ENCODE measurements around the gene POM121. TPM values are rescaled to one million over a fixed set of nuclear protein-coding genes. Genes with fewer than 3 reads are reported as not detected.
"Not testable (repeated sequence)": the region's sequence is repeated elsewhere in the genome, so short reads cannot be mapped to it uniquely, and the experiment has no call there.

Gene POM121
- total RNA-seq, 1 experiment from 2014 or later = 56.6 TPM

DNA sequence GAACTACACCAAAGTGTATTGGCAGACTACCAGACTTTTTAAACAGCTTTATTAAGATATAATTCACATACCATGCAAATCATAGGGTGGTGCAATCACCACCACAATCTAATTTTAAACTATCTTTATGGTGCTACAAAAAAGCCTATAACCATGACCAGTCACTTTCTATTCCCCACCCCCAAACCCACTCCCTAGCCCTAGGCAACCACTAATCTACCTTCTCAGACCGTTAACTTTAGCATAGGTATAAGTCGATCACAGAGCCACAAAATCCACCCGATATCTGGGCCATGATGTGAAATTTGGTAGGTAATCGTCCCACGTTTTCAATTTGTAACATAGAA is 536 bp upstream of the POM121 start:
- POLR2A ChIA-PET (ENCODE audit: low non-redundant PET) = no interaction called here
- TSS peak; percentile 98 for BruUV-seq (replicated peaks)
- peaks cover 28% of the 10 kb centered on the region for H3K36me3 ChIP-seq (ENCODE audit: insufficient read depth, low read length, poor library complexity, severe bottlenecking)
- intact Hi-C loops (cut with micrococcal nuclease; ENCODE audit: unreplicated experiment) = loop anchor here (2.0 kb wide), 1 partner anchor 96 kb away; the partner anchor contains the start of gene TYW1B
- DNase-seq (ENCODE audit: low spot score) = no peak
- TF ChIP-seq, protein P1, sequence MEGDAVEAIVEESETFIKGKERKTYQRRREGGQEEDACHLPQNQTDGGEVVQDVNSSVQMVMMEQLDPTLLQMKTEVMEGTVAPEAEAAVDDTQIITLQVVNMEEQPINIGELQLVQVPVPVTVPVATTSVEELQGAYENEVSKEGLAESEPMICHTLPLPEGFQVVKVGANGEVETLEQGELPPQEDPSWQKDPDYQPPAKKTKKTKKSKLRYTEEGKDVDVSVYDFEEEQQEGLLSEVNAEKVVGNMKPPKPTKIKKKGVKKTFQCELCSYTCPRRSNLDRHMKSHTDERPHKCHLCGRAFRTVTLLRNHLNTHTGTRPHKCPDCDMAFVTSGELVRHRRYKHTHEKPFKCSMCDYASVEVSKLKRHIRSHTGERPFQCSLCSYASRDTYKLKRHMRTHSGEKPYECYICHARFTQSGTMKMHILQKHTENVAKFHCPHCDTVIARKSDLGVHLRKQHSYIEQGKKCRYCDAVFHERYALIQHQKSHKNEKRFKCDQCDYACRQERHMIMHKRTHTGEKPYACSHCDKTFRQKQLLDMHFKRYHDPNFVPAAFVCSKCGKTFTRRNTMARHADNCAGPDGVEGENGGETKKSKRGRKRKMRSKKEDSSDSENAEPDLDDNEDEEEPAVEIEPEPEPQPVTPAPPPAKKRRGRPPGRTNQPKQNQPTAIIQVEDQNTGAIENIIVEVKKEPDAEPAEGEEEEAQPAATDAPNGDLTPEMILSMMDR (conservative IDR thresholded peaks at IDR 0.05; ENCODE audit: low read depth, low read length) = no peak
- no peak for TF ChIP-seq EZH2 (IDR thresholded peaks at IDR 0.05; ENCODE audit: borderline replicate concordance, low read depth, low read length, poor library complexity, severe bottlenecking)
- no peaks in the 10 kb centered on the region for H3K27me3 ChIP-seq (replicated peaks; ENCODE audit: insufficient read depth, low read depth, low read length, poor library complexity)
- CTCF ChIA-PET = no interaction called here
- H3K9me3 ChIP-seq (ENCODE audit: low read depth, low read length, poor library complexity, severe bottlenecking) = no peaks in the 10 kb centered on the region
- H3K4me1 ChIP-seq (ENCODE audit: insufficient read depth, low read length, poor library complexity, severe bottlenecking) = peaks cover 4% of the 10 kb centered on the region
- H3K27ac ChIP-seq (ENCODE audit: low read depth, low read length, poor library complexity, severe bottlenecking) = peak overlapping the region; percentile 93
- peak overlapping the region; percentile 82 for H3K4me3 ChIP-seq (ENCODE audit: low read depth, low read length, poor library complexity, severe bottlenecking)

DNA sequence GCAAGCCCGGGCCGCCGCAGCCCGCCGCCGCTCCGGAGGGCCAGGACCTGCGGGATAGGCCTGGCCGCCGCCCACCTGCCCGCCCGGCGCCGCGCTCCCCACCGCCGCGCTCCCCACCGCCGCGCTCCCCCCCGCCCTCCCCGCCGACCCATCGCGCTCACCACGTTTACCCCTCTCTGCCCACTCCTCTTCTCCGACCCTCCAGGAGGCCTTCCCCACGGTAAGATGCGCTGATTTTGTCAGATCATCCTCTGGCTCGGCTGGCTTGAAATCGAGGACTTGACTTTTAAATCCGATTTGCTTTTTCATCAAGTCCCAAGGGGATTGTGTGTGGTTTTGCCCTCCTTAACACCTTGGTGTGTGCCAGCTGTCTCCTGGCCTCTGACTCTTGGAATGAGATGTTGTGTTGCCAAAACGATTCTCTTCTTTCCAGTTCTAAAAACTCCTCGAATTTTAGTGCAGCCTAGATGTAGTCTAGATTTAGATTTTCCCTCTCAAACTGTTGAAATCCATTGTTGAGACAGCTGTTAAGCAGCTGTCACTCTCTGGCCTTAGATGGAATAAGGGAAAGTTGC is 738 bp downstream of the POM121 start:
- BruUV-seq (replicated peaks) = no TSS peak
- H3K36me3 ChIP-seq (ENCODE audit: insufficient read depth, low read length, poor library complexity, severe bottlenecking) = peaks cover 41% of the 10 kb centered on the region
- peaks cover 4% of the 10 kb centered on the region for H3K4me1 ChIP-seq (ENCODE audit: insufficient read depth, low read length, poor library complexity, severe bottlenecking)
- no peaks in the 10 kb centered on the region for H3K9me3 ChIP-seq (ENCODE audit: low read depth, low read length, poor library complexity, severe bottlenecking)
- H3K27ac ChIP-seq (ENCODE audit: low read depth, low read length, poor library complexity, severe bottlenecking) = peak overlapping the region; percentile 93
- peak overlapping the region; percentile 82 for H3K4me3 ChIP-seq (ENCODE audit: low read depth, low read length, poor library complexity, severe bottlenecking)
- ChIA-PET POLR2A (ENCODE audit: low non-redundant PET) (no interaction called here), CTCF (no interaction called here)
- H3K27me3 ChIP-seq (replicated peaks; ENCODE audit: insufficient read depth, low read depth, low read length, poor library complexity) = no peaks in the 10 kb centered on the region
- TF ChIP-seq EZH2 (IDR thresholded peaks at IDR 0.05; ENCODE audit: borderline replicate concordance, low read depth, low read length, poor library complexity, severe bottlenecking) = no peak
- TF ChIP-seq, protein P1 (conservative IDR thresholded peaks at IDR 0.05; ENCODE audit: low read depth, low read length) = no peak
- DNase-seq (ENCODE audit: low spot score) = peak; percentile 21
- intact Hi-C loops (cut with micrococcal nuclease; ENCODE audit: unreplicated experiment) = loop anchor here (2.0 kb wide), 1 partner anchor 97 kb away; the partner anchor contains the start of gene TYW1B

DNA sequence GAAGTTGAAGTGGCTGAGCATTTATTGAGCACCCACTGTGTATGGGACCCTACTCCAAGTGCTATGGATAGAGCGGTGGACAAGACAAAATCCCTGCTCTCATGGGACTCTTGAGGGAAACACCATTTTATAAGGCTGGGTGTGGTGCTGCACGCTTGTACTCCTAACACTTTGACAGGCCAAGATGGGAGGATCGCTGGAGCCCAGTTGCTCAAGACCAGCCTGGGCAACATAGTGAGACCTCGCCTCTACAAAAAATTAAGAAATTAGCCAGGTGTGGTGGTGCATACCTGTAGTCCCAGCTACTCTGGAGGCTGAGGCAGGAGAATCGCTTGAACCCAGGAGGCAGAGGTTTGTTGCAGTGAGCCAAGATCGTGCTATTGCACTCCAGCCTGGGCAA is 2.9 kb downstream of the POM121 start:
- H3K27ac ChIP-seq (ENCODE audit: low read depth, low read length, poor library complexity, severe bottlenecking); H3K27me3 ChIP-seq (replicated peaks; ENCODE audit: insufficient read depth, low read depth, low read length, poor library complexity); CTCF ChIA-PET; H3K9me3 ChIP-seq (ENCODE audit: low read depth, low read length, poor library complexity, severe bottlenecking); intact Hi-C loops (cut with micrococcal nuclease; ENCODE audit: unreplicated experiment); H3K4me1 ChIP-seq (ENCODE audit: insufficient read depth, low read length, poor library complexity, severe bottlenecking); POLR2A ChIA-PET (ENCODE audit: low non-redundant PET); H3K4me3 ChIP-seq (ENCODE audit: low read depth, low read length, poor library complexity, severe bottlenecking); BruUV-seq (replicated peaks); DNase-seq (ENCODE audit: low spot score): not testable (repeated sequence)
- peaks cover 51% of the 10 kb centered on the region for H3K36me3 ChIP-seq (ENCODE audit: insufficient read depth, low read length, poor library complexity, severe bottlenecking)

DNA sequence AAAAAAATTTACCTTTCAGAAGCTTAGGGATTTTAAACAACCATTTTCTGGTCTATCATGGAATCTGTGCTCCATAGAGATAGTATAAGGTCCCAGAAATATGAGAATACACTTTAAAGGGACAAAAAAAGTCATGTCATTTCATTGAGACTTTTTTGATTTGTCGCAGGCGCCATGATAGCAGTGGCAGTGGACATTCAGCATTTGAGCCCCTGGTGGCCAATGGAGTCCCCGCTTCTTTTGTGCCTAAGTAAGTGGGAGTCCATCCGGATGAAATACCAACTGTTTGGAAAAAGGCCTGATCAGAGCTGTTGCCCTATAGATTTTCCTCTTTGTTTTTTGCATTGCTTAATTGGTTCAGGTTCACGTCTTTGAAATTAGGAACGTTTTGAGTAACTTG is 3.3 kb downstream of the POM121 start:
- BruUV-seq (replicated peaks); H3K4me1 ChIP-seq (ENCODE audit: insufficient read depth, low read length, poor library complexity, severe bottlenecking); POLR2A ChIA-PET (ENCODE audit: low non-redundant PET); DNase-seq (ENCODE audit: low spot score); H3K4me3 ChIP-seq (ENCODE audit: low read depth, low read length, poor library complexity, severe bottlenecking); intact Hi-C loops (cut with micrococcal nuclease; ENCODE audit: unreplicated experiment); H3K27me3 ChIP-seq (replicated peaks; ENCODE audit: insufficient read depth, low read depth, low read length, poor library complexity); H3K9me3 ChIP-seq (ENCODE audit: low read depth, low read length, poor library complexity, severe bottlenecking); CTCF ChIA-PET; H3K27ac ChIP-seq (ENCODE audit: low read depth, low read length, poor library complexity, severe bottlenecking): not testable (repeated sequence)
- H3K36me3 ChIP-seq (ENCODE audit: insufficient read depth, low read length, poor library complexity, severe bottlenecking) = peaks cover 51% of the 10 kb centered on the region

DNA sequence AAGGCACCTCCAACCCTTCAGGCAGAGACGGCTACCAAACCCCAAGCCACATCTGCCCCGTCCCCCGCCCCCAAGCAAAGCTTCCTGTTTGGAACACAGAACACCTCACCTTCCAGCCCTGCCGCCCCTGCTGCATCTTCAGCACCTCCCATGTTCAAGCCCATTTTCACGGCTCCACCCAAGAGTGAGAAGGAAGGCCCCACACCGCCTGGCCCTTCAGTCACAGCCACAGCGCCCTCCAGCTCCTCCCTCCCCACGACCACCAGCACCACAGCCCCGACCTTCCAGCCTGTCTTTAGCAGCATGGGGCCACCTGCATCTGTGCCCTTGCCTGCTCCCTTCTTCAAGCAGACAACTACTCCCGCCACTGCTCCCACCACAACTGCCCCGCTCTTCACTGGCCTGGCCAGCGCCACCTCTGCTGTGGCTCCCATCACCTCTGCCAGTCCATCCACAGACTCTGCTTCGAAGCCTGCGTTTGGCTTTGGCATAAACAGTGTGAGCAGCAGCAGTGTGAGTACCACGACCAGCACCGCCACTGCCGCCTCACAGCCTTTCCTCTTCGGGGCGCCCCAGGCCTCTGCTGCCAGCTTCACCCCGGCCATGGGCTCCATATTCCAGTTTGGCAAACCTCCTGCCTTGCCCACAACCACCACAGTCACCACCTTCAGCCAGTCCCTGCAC is 17.3 kb downstream of the POM121 start:
- H3K9me3 ChIP-seq (ENCODE audit: low read depth, low read length, poor library complexity, severe bottlenecking); CTCF ChIA-PET; H3K4me3 ChIP-seq (ENCODE audit: low read depth, low read length, poor library complexity, severe bottlenecking); DNase-seq (ENCODE audit: low spot score); H3K4me1 ChIP-seq (ENCODE audit: insufficient read depth, low read length, poor library complexity, severe bottlenecking); H3K27ac ChIP-seq (ENCODE audit: low read depth, low read length, poor library complexity, severe bottlenecking); intact Hi-C loops (cut with micrococcal nuclease; ENCODE audit: unreplicated experiment); H3K27me3 ChIP-seq (replicated peaks; ENCODE audit: insufficient read depth, low read depth, low read length, poor library complexity); BruUV-seq (replicated peaks); POLR2A ChIA-PET (ENCODE audit: low non-redundant PET): not testable (repeated sequence)
- H3K36me3 ChIP-seq (ENCODE audit: insufficient read depth, low read length, poor library complexity, severe bottlenecking) = peaks cover 11% of the 10 kb centered on the region

DNA sequence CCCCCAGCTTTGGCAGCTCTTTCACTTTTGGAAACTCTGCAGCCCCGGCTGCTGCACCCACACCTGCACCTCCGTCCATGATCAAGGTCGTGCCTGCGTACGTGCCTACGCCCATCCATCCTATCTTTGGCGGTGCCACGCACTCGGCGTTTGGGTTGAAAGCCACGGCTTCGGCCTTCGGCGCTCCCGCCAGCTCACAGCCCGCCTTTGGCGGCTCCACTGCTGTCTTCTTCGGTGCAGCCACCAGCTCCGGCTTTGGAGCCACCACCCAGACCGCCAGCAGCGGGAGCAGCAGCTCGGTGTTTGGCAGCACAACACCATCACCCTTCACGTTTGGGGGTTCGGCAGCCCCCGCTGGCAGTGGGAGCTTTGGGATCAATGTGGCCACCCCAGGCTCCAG is 18.1 kb downstream of the POM121 start:
- H3K27ac ChIP-seq (ENCODE audit: low read depth, low read length, poor library complexity, severe bottlenecking); CTCF ChIA-PET; intact Hi-C loops (cut with micrococcal nuclease; ENCODE audit: unreplicated experiment); H3K4me1 ChIP-seq (ENCODE audit: insufficient read depth, low read length, poor library complexity, severe bottlenecking); H3K9me3 ChIP-seq (ENCODE audit: low read depth, low read length, poor library complexity, severe bottlenecking); H3K27me3 ChIP-seq (replicated peaks; ENCODE audit: insufficient read depth, low read depth, low read length, poor library complexity); BruUV-seq (replicated peaks); POLR2A ChIA-PET (ENCODE audit: low non-redundant PET); DNase-seq (ENCODE audit: low spot score); H3K4me3 ChIP-seq (ENCODE audit: low read depth, low read length, poor library complexity, severe bottlenecking): not testable (repeated sequence)
- H3K36me3 ChIP-seq (ENCODE audit: insufficient read depth, low read length, poor library complexity, severe bottlenecking) = peaks cover 11% of the 10 kb centered on the region

Measured in A673 (cell line).